GM12892 (cell line): ENCODE data around the gene KMT5B.

ENCODE experiments used
- POLR2A ChIP-seq: IDR thresholded peaks from 2 replicates; pipeline ENCODE4 v1.6.1; 2011; ENCODE audit warnings: low read depth, low read length, control low read depth
- POLR2AphosphoS5 ChIP-seq: IDR thresholded peaks from 2 replicates; pipeline ENCODE4 v1.6.1; 2011; ENCODE audit warnings: low read depth, low read length, control low read depth
- TAF1 ChIP-seq: IDR thresholded peaks from 2 replicates; pipeline ENCODE4 v1.6.1; 2011; ENCODE audit warnings: low read depth, mild to moderate bottlenecking, control low read depth, low read length, borderline replicate concordance

GRCh38 chr11:68260484-68260883 is 47.4 kb upstream of the KMT5B start:
- no peak for TF ChIP-seq POLR2AphosphoS5
- TF ChIP-seq POLR2A = no peak
- no peak for TF ChIP-seq TAF1
